K562 (cell line): Measurements from ENCODE around the gene MAST1. TPM values are rescaled to one million over a fixed set of nuclear protein-coding genes. Genes with fewer than 3 reads are reported as not detected.
A peak's percentile ranks its signal among the peaks of the same experiment; 100 is the strongest.

Source experiments
- BDP1 ChIP-seq: IDR thresholded peaks from 3 replicates; pipeline ENCODE4 v1.6.1; 2011; ENCODE audit not compliant: insufficient read length, insufficient read depth
- C11orf30 ChIP-seq: fragments of 450-650 bp; IDR thresholded peaks from 2 replicates; pipeline ENCODE4 v1.6.1; 2016; ENCODE audit warnings: low read depth, mild to moderate bottlenecking
- CBFA2T3 ChIP-seq: fragments of 450-650 bp; IDR thresholded peaks from 2 replicates; pipeline ENCODE4 v1.6.1; 2017
- CHD1 ChIP-seq: fragments of 200-600 bp; sonication (generic); IDR thresholded peaks from one replicate; pipeline ENCODE4 v1.6.1; 2012; ENCODE audit warnings: mild to moderate bottlenecking, moderate library complexity, low read length, inconsistent platforms
- DMBX1 ChIP-seq: fragments of 250-450 bp; sonication (Bioruptor Pico); IDR thresholded peaks from 2 replicates; pipeline ENCODE4 v1.8.0; 2022; ENCODE audit warnings: inconsistent platforms, mild to moderate bottlenecking, moderate library complexity, borderline replicate concordance
- ELF1 ChIP-seq: fragments of 200-800 bp; sonication (Bioruptor generic); IDR thresholded peaks from 2 replicates; pipeline ENCODE4 v1.6.1; 2016; ENCODE audit warnings: missing genetic modification characterization, missing compliant biosample characterization
- GTF2E2 ChIP-seq: fragments of 200-800 bp; sonication (Bioruptor generic); IDR thresholded peaks from 2 replicates; pipeline ENCODE4 v1.6.1; 2016; ENCODE audit warnings: missing genetic modification characterization, missing compliant biosample characterization
- HDAC1 ChIP-seq, 2 experiments: fragments of 450-650 bp; IDR thresholded peaks; 2 replicates each; pipeline ENCODE4 v1.6.1; 2016 to 2017; ENCODE audit warnings: inconsistent platforms in 1 of 2, mild to moderate bottlenecking in 1 of 2, moderate library complexity in 1 of 2
- HNRNPL ChIP-seq: fragments of 200-400 bp; formaldehyde crosslinking; IDR thresholded peaks from 2 replicates; pipeline ENCODE4 v1.6.1; 2017; ENCODE audit warnings: low read depth, mild to moderate bottlenecking, low read length
- ILK ChIP-seq: fragments of 450-650 bp; IDR thresholded peaks from 2 replicates; pipeline ENCODE4 v1.6.1; 2016; ENCODE audit warnings: missing genetic modification characterization, low read depth, mild to moderate bottlenecking, missing compliant biosample characterization, moderate library complexity, borderline replicate concordance
- KAT2B ChIP-seq: IDR thresholded peaks from one replicate; pipeline ENCODE4 v1.6.1; 2012; ENCODE audit warnings: low read depth, mild to moderate bottlenecking, control low read depth, inconsistent platforms, low read length, moderate library complexity
- PCBP2 ChIP-seq: fragments of 200-400 bp; formaldehyde crosslinking; IDR thresholded peaks from 2 replicates; pipeline ENCODE4 v1.6.1; 2018; ENCODE audit warnings: low read length, low read depth, mild to moderate bottlenecking, moderate library complexity; ENCODE audit not compliant: poor library complexity, severe bottlenecking
- SREBF1 ChIP-seq: fragments of 150-350 bp; IDR thresholded peaks from 2 replicates; pipeline ENCODE4 v1.6.1; 2014; ENCODE audit warnings: antibody characterized with exemption, low read depth, low read length, borderline replicate concordance
- SRSF1 ChIP-seq: fragments of 200-400 bp; formaldehyde crosslinking; IDR thresholded peaks from 2 replicates; pipeline ENCODE4 v1.6.1; 2017; ENCODE audit warnings: mild to moderate bottlenecking, low read depth, low read length, moderate library complexity
- SRSF9 ChIP-seq: fragments of 200-400 bp; formaldehyde crosslinking; IDR thresholded peaks from 2 replicates; pipeline ENCODE4 v1.6.1; 2017; ENCODE audit warnings: low read depth, low read length, borderline replicate concordance
- TAF9B ChIP-seq: fragments of 450-650 bp; IDR thresholded peaks from 2 replicates; pipeline ENCODE4 v1.6.1; 2018; ENCODE audit warnings: mild to moderate bottlenecking; ENCODE audit not compliant: partially characterized antibody
- TBP ChIP-seq: optimal IDR thresholded peaks from 2 replicates; pipeline ENCODE3; 2011; ENCODE audit warnings: low read depth, low read length, improper control_type of control experiment
- TCF7L2 ChIP-seq: fragments of 150-350 bp; IDR thresholded peaks from 2 replicates; pipeline ENCODE4 v1.6.1; 2016; ENCODE audit warnings: low read depth, mild to moderate bottlenecking, low read length, moderate library complexity
- TFAP4 ChIP-seq: sonication (generic); formaldehyde crosslinking; IDR thresholded peaks from 2 replicates; pipeline ENCODE4 v1.8.0; 2022; ENCODE audit warnings: missing genetic modification reagents, mild to moderate bottlenecking, moderate library complexity, borderline replicate concordance
- YBX1 ChIP-seq: fragments of 450-650 bp; IDR thresholded peaks from 2 replicates; pipeline ENCODE4 v1.7.1; 2016; ENCODE audit warnings: mild to moderate bottlenecking
- ZNF217 ChIP-seq: sonication (generic); formaldehyde crosslinking; IDR thresholded peaks from 2 replicates; pipeline ENCODE4 v1.8.0; 2022; ENCODE audit warnings: mild to moderate bottlenecking, missing genetic modification reagents
- ZNF586 ChIP-seq: fragments of 450-650 bp; formaldehyde crosslinking; conservative IDR thresholded peaks from 2 replicates; pipeline ENCODE4 v1.4.0; 2020; ENCODE audit warnings: mild to moderate bottlenecking, moderate library complexity
- ZNF764 ChIP-seq: fragments of 250-450 bp; sonication (Bioruptor Pico); IDR thresholded peaks from 2 replicates; pipeline ENCODE4 v1.4.0; 2020; ENCODE audit warnings: low read depth, mild to moderate bottlenecking, moderate library complexity
- ZSCAN29 ChIP-seq: fragments of 450-650 bp; IDR thresholded peaks from 2 replicates; pipeline ENCODE4 v1.6.1; 2017
- polyA plus RNA-seq, 8 experiments: library from polyadenylated mRNA; depleted of rRNA in 4 of 8; stranded (reverse) in 5 of 8; unstranded in 3 of 8; fragments of >200 nt; fragmentation: Nextera tagmentation in 2 of 8; fragmentation: Illumina TruSeq in 1 of 8; extraction: Ambion mirVana in 2 of 8; extraction: Trizol in 1 of 8; gene quantifications; 2 replicates each; pipeline versions ENCODE4 v1.2.1 to v1.2.3, GENCODE V29; 2011 to 2014; ENCODE audit warnings: inconsistent platforms in 1 of 8, missing spikeins in 1 of 8
- total RNA-seq, 7 experiments: library from RNA; depleted of rRNA in 6 of 7; stranded (reverse); fragments of >200 nt in 6 of 7; fragmentation: Illumina TruSeq in 2 of 7; extraction: Trizol in 2 of 7; gene quantifications; 2 replicates each; pipeline versions ENCODE4 v1.2.1 to v1.2.3, GENCODE V29; 2011 to 2021; ENCODE audit warnings: low replicate concordance in 1 of 7
- TF ChIP-seq, protein P1 (sequence below): fragments of 450-650 bp; formaldehyde crosslinking; IDR thresholded peaks from 2 replicates; pipeline ENCODE4 v1.4.0; 2022; ENCODE audit warnings: missing genetic modification characterization
- TF ChIP-seq, protein P2 (sequence below): fragments of 450-650 bp; IDR thresholded peaks from 2 replicates; pipeline ENCODE4 v1.6.1; 2016

MAST1 gene
- total and polyA plus RNA-seq, 9 of the 15 experiments (the other 6 are each of a cell fraction or from before 2014, with no cell fraction given), result 0.48 to 10.3 (median 3.9) TPM

GRCh38 chr19:12801466-12802266 lies 36.6 kb upstream of the MAST1 start, which contains the start of the genes PRDX2 and THSD8 (continued):
- TF ChIP-seq ELF1 (tag) (no peak), ZSCAN29 (no peak), HNRNPL (peak; percentile 51; the same call in 1 of the 2 replicates), GTF2E2 (tag) (0 out of 2 replicates have a peak, but pooled peaks have one; percentile 36), YBX1 (no peak), KAT2B (no peak), ILK (no peak), C11orf30 (no peak; the same call in 1 of the 2 replicates), TBP (peak; percentile 95), TCF7L2 (peak; percentile 99), PCBP2 (no peak), SRSF1 (no peak), ZNF217 (CRISPR knock-in tag) (no peak), SREBF1 (peak; percentile 98), CHD1 (peak; percentile 92), TAF9B (no peak), BDP1 (no peak), CBFA2T3 (0 out of 2 replicates have a peak, but pooled peaks have one; percentile 41), HDAC1 (IDR thresholded peaks at IDR 0.05) (peak in 1 of 2 experiments; percentile 64; a peak in 1 of 4 replicates), ZNF764 (CRISPR knock-in tag) (no peak), DMBX1 (no peak), TFAP4 (CRISPR knock-in tag) (peak; percentile 90), SRSF9 (no peak), ZNF586 (no peak)
- TF ChIP-seq, protein P1, sequence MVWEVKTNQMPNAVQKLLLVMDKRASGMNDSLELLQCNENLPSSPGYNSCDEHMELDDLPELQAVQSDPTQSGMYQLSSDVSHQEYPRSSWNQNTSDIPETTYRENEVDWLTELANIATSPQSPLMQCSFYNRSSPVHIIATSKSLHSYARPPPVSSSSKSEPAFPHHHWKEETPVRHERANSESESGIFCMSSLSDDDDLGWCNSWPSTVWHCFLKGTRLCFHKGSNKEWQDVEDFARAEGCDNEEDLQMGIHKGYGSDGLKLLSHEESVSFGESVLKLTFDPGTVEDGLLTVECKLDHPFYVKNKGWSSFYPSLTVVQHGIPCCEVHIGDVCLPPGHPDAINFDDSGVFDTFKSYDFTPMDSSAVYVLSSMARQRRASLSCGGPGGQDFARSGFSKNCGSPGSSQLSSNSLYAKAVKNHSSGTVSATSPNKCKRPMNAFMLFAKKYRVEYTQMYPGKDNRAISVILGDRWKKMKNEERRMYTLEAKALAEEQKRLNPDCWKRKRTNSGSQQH (CRISPR knock-in tag), result 0 out of 2 replicates have a peak, but pooled peaks have one; percentile 32
- TF ChIP-seq, protein P2, sequence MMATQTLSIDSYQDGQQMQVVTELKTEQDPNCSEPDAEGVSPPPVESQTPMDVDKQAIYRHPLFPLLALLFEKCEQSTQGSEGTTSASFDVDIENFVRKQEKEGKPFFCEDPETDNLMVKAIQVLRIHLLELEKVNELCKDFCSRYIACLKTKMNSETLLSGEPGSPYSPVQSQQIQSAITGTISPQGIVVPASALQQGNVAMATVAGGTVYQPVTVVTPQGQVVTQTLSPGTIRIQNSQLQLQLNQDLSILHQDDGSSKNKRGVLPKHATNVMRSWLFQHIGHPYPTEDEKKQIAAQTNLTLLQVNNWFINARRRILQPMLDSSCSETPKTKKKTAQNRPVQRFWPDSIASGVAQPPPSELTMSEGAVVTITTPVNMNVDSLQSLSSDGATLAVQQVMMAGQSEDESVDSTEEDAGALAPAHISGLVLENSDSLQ, result no peak
